Inferior parietal cortex (tissue), 1 donor: Measurements from ENCODE around the gene GIGYF2.
"Not testable (repeated sequence)": the region's sequence is repeated elsewhere in the genome, so short reads cannot be mapped to it uniquely, and the experiment has no call there.

Experiments used
- DNase-seq: peaks from one replicate; pipeline ENCODE4 v3.0.0-alpha.2; 2016; ENCODE audit errors: extremely low spot score

The GIGYF2 gene

DNA sequence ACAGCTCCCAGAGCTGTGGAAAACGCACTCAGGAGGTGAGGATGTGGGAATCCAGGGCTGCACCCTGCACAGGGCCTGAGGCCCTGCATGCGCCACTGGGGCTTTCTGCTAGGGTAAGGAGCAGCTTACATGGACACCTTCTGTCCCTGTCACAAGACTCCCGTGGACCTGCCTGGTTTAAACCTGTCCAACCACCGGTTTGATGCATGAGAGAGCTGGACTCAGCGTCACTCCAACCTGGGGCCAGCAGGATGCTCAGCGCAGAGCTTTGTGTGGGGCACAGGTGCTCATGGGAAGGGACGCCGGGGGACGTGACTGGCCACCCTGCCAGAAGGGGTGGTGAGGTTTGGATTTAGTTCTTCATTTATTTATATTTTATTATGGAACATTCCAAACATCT, 197.1 kb downstream of the GIGYF2 start:
- DNase-seq: no peak

DNA sequence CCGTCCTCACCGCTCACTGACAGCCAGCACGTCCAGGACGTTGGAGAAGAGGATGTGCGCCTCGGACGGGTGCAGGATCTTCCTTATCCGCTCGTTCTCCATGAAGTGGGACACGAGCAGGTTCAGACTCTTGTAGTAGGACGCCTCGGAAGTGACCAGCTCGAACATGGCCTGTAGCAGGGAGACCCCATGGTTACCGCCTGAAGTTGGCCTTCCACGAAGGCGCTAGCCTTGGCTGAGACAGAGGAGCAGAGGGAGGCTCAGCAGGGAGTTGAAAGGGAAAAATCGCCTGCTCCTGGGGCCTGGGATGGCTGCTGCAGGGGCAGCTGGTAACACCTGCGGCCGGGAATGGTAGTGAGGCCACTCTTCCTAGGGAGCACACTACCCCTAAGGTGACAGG, 197.6 kb downstream of the GIGYF2 start:
- no peak for DNase-seq

DNA sequence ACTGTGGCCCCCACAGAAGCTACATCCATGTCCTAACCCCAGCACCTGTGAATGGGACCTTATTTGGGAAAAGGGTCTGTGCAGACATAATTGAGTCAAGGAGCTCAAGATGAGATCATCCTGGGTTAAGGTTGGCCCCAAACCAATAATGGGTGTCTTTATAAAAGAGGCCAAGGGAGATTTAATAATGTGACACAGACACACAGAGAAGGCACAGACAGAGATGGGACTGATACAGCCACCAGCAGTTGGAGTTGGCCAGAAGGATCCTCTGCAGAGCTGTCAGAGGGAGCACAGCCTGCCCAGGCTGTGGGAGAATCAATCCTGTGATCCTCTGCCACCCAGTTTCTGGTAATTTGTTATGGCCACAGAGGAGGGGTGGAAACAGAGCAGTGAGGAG, 199.0 kb downstream of the GIGYF2 start:
- no peak for DNase-seq

DNA sequence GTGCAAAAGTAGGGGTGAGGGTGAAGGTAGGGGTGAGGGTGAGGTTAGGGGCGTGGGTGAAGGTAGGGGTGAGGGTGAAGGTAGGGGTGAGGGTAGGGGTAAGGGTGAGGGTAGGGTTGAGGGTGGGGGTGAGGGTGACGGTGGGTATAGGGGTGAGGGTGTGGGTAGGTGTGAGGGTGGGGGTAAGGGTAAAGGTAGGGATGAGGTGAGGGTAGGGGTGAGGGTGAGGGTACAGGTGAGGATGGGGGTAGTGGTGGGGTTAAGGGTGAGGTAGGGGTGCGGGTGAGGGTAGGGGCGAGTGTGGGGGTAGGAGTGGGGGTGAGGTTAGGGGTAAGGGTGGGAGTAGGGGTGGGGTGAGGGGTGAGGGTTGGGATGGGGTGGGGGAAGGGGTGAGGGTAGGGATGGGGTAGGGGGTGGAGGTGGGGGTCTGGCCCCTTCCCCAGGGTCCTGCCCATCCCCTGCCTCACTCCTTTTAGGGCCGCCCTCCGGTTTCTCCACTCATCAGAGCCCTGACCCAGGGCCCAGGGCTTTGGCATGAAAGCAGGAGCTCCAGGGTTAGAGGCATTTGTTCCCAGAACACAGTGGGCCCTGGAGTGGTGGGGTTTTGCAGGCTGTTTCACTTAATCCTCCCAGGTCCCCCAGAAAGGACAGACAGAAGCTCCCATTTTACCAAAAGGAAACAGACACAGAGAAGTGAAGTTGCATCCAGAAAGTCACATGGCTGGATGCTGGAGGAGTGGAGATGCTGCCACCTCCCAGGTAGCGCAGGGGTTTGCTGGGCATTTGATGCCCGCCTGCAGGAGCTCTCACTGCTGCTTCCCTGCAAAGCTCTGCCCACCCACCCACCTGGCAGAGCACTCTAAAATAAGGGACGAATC, 199.8 kb downstream of the GIGYF2 start:
- no peak for DNase-seq

DNA sequence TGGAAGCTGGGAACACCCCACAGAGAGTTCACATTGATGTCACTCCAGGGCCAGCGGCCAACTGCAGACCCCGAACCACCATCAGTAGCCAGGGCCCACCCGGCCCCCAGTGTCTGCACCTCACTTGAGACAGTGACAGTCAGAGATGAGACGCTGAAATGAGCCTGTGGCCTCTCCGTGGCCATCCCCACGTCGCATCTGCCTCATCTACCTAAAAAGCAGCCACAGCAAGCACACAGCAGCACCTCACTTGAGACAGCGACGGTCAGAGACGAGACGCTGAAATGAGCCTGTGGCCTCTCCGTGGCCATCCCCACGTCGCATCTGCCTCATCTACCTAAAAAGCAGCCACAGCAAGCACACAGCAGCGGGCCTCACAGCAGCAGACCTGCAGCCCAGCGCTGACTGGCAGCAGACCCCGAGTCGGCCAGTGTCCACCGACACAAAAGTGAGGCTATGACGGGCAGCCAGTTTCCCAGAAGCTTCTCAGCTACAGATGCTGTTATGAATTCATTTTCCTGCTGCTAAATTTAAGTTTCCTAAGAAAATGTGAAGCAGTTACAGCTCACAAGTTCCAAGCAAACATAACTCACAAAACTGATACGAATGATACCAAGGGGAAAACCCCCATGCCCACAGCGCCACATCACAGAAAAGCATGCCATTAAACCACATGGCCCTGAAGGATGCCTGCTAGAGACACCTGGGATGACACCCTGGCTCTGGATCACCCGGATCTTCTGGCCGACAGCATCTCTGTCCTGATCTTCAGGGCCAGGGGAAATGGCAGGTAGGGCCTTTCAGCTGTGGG, 200.7 kb downstream of the GIGYF2 start:
- DNase-seq: no peak

DNA sequence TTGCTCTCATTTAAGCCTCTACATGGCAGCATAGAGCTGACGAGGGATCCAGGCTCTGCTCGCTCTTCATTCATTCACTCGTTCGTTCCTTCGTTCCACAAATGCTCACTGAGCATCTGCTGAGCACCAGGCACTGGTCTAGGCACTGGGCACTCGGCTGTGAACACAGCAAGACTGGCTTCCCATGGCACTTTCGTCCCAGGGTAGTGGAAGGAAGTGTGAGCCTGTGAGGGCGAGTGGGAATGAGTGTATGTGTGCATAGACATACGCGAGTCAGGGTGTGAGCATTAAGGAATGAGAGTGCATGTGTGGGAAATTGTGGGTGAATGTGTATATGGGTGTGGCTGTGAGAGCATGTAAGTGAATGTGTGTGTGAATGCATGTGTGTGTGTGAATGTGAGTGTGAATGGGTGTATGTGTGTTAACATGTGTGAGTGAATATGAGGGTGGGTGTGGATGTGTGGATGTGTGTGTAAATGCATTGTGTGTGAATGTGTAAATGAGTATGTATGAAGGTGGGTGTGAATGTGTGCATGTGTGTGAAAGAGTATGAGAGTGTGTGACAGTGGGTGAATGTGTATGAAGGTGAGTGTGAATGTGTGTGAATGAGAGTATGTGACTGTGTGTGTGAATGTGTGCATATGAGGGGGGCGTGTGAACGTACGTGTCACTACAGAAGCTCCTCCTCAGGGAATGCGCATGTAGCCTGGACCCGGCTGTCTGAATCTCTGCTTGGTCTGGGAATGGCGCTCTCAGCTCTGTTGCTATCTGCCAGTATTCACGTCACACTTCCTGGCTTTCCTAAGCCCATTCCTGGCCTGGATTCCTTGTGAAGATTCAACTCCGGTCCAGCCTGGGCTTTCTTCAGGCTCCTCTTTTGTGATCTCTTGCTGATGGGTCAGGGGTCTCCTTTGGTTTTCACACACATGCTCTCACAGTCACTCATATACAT, 201.7 kb downstream of the GIGYF2 start:
- no peak for DNase-seq

DNA sequence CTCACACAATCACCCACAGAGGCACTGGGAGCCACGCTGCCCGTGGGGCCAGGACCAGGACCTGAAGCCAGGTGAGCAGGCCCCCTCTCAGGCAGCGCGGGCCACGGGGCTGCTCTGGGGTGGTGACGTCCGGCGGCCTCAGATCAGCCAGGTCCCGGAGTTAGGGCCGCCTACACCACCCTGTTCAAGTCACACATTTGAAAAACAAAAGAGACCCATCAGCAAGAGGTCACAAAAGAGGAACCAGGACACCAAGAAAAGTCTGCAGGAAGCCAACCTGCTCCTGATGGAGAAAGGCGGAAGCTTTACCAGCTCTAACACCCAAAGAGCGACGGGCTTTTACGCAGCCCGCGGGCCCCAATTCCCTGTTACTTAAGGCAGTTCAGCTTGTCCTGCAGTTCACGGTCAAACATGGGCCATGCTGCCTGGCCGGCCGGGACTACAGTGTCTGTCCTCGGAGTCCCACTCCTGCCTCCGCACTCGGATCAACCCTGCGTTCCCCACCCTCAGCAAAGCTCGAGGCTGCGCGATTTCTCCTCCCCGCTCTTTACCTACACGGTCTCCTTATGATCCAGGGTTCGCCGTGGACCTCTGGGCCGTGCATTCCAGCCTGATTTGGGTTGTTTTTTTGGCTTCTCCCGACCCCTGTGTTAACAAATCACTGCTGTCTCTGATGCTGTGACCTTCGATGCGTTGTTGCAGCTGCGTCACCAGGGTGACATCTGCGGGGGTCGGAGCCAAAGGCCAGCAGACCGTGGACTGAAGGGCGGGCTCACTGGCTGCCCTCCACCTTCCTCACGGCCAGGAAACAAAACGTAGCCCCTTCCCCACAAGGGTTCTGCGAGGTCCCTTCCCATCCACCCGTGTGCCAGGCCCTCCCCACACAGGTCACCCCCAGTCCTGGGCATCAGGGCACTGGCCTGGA, 203.9 kb downstream of the GIGYF2 start:
- DNase-seq: no peak

- DNase-seq: no peak
These were observed 204.8 kb downstream of the GIGYF2 start for GRCh38 chr2:232901736-232902578.

GRCh38 chr2:232903989-232904388, 206.9 kb downstream of the GIGYF2 start:
- DNase-seq: no peak

DNA sequence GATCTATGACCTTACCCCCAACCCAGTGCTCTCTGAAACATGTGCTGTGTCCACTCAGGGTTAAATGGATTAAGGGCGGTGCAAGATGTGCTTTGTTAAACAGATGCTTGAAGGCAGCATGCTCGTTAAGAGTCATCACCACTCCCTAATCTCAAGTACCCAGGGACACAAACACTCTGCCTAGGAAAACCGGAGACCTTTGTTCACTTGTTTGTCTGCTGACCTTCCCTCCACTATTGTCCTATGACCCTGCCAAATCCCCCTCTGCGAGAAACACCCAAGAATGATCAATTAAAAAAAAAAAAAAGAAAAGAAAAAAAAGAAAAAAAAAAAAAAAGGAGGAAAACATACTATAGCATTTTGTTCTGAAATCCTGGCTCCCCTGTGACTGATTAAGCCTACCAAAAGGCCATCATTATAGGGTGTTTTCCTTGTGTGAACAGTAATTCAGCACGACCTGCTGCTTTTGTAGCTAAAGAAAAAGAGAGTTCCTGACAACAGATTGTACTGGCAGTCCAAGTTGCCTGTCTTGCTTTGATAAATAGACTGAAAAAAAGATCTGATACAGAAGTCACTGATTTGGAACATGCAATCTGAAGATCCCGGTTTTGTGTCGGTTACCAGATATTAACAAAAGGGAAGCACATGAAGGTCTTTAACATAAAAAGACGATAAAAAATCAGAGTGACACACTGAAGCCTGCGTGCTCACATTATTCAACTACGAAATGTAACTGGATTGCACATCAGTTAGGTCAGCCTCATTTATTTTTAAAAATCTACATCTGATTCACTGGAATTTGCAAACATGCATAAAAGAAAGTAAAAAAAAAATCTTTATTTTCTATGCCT, 210.0 kb downstream of the GIGYF2 start:
- not testable (repeated sequence) for DNase-seq

GRCh38 chr2:232907718-232908085, 210.6 kb downstream of the GIGYF2 start:
- DNase-seq: not testable (repeated sequence)

DNA sequence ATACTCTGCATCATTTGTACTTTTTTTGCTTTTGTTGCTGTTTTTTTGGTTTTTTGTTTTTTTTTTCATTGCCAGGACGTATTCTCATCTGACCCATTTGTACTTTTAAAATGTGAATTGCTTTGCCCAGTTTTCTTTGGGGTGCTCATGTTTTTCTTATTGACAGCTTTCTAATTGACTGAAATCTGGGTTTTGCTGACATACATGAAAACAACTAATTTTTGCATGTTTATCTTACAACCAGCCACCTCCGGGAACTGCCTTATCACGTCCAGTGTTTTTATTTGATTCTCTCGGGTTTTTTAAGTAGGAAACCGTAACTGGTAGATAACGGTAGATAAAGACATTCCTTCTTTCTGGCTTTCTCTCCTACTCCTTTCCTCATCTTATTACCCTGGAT, 211.6 kb downstream of the GIGYF2 start:
- DNase-seq: no peak
